Activated CD4-positive, alpha-beta T cell treated with anti-CD3 and anti-CD28 coated beads for 24 hours (primary cell): ENCODE measurements around the gene TNNI2.

Source experiments
- DNase-seq, 2 donors: peaks; one replicate each; pipeline ENCODE4 v3.0.0-alpha.2; 2020; ENCODE audit warnings: low read depth in 2 of 2

The TNNI2 gene

DNA sequence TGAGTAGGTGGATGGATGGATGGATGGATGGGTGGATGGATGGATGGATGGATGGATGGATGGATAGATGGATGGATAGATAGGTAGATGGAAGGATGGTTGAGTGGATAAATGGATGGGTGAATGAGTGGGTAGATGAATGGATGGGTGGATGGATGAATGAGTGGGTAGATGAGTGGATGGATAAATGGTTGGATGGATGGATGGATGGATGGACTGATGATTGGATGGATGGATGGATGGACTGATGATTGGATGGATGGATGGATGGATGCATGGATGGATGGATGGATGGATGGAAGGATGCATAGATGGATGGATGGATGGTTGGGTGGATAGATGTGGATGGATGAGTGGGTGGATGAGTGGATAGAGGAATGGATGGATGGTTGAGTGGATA is 17.2 kb upstream of the TNNI2 start:
- no peak for DNase-seq

DNA sequence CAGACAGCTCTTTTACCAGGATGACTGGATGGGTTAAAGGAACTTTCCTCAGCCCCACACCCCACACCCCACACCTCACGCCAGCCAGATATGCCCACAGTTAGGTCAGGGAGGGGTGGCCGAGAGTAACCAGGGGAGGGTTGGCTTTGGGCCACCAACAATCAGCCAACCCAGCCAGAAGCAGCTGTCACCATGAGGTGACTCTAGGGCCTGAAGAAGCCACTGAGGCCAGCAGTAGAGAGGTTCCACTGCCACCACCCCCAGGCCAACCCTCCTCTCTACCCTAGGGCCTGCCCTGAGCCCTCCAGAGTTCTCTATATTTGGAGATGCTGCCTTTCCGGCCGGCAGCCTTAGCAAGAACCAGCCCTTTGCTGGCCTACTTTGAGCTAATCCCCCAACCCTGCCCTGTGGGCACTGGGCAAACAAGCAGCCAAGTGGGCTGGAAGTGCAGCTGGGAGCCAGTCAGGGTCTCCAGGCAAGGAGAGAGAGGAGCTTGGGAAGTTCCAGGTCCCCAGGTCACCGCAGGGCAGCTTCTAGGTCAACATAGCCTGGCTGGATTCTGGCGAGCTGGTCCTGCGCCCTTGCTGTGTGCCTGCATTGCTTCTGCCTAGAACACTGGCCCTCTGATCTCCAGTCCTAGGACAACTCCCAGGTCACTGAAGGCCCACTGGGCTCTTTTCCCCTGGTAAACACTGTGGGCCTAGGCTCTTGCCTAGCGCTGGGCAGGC is 16.0 kb upstream of the TNNI2 start:
- no peak for DNase-seq

DNA sequence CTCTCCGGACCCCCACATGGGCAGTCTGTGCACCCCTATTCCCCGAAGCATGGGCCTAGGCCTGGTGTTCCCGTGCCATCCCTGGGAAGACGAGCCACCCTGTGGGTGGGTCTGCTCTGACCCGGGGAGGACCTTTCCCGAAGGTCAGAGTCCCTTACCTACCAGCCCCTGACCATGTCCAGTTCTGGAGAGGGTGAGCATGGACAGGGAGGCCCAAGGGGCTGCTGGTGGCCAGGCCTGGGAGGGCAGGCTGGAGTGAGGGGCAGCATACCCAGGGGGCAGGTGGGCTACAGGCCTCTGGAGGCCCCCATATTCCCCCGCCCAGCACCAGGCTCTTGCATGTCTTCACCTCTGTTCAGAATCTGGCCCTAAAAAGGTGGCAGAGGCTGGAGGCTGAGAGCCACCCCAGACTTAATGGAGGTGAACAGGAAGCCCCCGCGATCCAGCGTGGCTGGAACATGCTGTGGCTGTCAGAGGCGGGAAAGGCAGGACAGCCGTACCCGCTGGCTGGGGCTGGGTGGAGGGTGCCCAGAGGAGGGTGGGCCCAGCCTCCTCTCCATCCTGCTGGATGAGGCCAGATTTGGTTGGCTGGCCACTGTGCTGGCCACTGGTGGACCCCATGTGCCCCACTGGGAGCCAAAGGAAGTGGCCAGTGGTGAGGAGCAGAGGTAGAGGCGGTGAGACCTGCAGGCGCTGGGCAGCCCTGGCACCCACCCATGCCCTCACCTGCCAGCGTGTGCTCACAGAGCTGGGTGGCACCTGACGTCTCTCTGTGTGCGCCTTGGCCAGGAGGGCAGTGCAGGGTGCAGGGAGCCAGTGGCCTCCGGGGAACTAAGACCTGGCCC is 15.2 kb upstream of the TNNI2 start:
- DNase-seq, result no peak

DNA sequence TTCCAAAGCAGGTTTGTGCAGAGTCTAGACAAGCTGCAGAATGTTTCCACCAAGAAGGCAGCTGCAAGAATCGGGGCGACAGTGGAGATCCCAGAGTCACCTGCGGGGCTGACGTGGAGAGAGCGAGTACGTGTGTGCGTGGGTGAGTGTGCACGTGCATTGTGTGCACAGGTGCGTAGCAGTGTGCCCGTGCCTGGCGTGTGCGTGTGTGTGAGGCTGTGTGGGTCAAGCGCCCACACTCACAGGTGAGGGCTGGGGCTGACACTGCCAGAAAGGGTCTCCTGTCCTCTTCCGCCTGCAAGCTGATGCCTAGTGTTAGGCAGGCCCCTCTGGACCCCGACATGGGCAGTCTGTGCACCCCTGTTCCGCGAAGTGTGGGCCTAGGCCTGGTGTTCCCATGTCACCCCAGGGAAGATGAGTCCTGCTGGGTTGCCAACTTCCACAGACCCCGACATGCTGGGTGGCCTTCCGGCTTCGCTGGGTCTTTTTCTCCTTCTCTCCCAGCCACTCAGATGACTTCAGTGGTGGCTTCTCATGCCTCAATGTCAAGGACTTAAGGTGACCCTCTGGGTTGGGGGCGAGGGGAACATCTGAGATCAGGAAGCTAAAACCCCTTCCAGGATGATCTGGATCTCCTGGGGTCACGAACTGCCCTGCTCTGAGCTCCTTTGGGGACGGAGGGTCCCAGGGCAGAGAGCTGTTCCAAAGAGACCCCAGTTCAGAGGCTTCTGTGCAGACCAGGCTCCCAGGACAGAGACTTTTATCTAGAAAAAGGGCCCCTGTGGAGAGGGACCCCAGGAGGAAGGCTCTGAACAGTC is 14.4 kb upstream of the TNNI2 start:
- no peak for DNase-seq

DNA sequence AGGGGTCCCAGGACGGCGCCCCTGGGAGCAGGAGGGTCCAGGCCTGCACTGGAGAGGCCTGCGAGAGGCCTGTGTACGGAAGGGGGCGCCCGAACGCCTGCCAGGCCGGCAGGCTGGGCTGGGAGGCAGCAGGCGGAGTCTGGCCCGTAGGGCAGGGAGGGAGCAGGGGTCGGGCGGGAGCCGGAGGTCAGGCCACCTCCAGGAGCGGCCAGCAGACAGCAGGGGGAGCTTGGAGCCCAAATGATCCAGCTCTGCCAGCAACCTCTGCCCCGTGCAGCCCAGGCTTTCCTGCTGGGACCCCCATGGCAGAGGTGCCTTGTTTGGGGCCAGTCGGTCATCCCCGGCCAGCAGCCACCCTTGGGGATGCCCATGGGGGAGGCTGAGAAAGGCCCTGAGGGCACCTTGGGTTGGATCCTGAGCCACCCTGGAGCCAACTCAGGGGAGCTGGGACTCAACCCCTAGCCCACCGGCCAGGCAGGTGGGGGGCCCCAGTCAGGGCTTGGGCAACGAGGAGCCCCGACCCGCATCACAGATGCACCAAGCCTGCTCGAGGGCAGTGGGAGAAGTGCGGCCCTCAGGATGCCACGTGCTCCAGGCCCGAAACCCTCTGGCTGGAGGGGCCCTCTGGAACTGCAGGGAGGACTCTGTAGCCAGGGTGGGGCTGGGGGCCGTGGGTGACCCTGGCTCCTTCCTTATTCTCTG is 13.6 kb upstream of the TNNI2 start:
- DNase-seq, result no peak

DNA sequence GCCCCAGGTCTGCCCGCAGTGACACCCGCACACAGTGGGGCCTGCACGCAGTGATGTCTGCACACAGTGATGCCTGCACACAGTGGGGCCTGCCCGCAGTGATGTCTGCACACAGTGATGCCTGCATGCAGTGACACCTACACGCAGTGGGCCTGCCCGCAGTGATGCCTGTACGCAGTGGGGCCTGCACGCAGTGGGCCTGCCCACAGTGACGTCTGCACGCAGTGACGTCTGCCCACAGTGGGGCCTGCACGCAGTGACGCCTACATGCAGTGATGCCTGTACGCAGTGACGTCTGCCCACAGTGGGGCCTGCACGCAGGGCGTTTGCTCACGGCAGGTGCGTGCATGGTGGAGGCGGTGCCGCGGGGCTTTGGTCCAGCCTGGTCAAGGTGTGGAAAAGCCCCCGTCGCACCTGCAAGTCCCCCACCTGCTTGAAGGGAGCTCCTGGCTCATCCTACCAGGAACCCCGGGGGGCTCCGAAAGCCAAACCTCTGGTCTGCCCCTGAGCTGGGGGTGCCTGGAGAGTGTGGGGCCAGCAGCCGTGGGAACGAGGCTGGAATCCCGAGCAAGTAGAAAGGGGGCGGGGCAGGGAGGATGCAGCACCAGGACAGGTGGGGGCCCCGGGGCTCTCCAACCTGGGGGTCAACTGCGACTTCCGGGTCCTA is 12.9 kb upstream of the TNNI2 start:
- no peak for DNase-seq

DNA sequence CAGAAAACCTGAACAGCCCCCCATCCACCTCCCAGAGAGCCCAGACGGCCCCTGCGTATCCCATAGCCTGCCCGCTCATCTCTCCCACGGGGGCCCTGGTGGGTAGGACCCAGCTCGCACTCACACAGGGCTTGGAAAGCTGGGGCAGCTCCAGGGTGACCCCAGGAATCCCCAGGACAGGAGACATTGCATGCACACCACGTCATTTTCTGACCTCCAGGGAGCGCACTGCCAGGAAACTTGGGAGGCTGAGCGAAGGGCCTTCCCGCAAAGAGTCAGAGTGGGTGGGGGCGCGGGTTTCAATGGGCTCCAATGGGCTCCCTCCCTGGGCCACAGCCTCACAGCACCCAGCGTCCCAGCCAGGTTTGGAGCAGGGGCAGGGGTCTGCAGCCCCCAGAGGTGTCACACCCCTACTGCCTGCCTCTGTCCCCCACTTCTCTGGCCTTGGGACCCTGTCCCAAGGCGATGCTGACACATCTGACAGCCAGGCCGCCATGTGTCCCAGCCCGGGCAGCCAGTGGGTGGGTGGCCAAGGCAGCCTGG is 12.2 kb upstream of the TNNI2 start:
- DNase-seq, result no peak

DNA sequence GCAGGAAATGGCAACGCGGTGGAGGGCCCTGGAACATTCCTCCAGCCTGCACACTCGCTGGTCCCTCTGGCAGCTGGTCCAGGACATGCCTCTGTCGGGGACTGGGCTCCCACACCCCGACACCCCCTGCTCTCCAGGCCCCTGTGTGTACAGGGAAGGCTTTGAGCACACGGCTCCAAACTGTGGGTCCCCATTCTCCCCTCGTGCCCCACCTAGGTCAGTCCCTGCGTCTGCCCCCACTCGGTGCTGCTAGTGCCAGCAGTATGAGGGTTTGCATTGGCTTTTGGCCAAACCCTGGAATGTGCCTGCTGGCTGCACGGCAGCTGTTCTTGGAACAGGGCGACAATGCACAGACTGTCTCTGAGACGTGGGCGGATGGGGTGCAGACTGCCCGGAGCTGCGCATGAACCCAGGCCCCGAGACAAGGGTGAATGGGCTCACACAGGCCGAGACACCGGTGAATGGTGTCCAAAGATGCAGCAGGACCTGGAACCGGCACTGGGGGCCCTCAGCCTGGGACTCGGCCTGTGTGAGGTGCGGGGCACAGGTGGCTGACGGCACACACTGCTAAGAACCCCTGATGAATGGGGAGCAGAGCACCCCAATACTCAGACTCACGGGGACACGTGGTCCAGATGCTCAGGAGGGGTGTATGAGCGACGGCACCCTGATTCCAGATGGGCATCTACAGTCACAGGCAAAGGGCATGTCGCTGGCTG is 11.5 kb upstream of the TNNI2 start:
- no peak for DNase-seq

DNA sequence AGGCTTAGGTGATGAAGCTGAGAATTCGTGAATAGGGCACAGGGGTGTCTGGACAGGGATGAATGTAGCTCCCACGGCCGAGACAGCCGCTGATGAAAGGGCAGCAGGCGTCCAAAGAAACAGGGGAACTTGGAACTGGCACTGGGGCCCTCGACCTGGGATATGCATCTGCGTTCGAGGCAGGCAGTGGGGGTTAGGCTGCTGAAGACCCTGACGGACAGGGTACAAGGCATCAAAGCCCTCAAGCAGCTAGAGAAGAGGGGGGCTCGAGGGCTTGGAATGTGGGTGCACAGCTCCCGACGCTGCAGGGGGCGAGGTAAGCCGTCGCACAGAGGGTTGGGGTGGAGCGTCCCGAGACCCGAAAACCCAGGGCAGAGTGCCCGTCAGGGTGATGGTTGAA is 10.8 kb upstream of the TNNI2 start:
- DNase-seq, result no peak

DNA sequence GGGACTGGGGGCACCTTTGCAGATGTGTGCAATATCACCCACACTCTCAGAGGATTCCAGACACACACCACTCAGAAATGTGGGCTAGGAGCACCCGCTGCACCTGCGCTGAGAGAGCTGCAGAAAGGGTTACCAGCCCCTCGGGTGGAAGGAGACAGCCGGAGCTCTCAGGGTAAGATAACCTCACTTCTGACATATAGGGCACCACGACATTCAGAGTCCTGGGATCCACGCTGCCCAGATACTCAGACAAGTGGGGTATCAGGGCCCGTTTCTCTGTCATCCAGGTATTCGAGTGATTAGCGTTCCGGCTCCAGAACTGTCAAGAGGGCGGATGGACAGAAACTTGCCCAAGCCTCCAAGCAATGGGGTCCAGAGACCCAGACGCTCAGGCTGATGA is 10.2 kb upstream of the TNNI2 start:
- no peak for DNase-seq

DNA sequence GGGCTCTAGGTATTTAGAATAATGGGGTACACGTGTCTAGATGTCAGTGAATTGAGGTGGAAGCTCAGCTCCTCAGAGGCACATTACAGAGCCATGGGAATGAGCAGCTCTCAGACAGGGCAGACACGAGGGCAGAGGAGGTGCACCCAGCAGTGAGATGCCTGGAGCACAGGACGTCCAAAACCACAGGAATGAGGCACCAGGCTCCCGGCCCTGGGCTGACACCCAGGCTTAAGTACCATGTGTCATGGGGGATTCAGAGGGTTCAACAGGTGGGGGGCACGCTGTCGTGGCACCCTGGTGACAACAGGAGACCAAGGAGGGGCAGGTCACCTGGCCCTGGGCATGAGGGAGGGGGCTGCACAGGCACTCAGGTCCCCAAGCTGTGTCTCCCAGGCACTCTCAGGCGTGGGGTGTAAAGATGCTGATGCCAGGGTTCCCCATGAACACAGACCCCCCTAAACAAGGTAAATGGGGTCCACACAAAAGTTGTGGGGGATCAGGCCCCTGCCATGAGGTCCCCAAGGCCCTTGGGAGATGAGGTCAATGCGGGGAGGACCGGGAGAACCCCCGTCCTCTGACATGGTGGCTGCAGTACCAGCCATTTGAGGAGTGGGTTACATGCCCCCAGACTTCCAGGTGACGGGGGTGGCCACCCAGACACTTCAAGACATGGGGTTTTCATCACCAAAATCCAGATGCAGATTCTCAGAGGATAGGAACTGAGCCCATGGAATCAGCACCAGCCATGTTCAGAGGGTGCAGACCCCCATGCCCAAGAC is 9.6 kb upstream of the TNNI2 start:
- DNase-seq, result no peak

DNA sequence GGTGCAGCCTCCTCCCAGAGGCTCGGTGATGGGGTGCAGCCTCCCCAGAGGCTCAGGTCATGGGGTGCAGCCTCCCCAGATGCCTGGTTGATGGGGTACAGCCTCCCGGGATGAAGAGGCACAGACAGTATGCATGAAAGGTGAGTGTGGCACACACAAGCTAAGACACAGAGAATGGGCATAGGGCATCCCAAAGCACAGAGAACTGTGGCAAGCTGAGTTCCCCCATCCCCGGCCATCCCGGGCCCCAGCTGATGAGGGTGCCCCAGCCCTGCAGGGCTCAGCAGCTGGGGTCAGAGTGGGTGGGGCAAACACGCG is 8.8 kb upstream of the TNNI2 start:
- DNase-seq, result no peak

DNA sequence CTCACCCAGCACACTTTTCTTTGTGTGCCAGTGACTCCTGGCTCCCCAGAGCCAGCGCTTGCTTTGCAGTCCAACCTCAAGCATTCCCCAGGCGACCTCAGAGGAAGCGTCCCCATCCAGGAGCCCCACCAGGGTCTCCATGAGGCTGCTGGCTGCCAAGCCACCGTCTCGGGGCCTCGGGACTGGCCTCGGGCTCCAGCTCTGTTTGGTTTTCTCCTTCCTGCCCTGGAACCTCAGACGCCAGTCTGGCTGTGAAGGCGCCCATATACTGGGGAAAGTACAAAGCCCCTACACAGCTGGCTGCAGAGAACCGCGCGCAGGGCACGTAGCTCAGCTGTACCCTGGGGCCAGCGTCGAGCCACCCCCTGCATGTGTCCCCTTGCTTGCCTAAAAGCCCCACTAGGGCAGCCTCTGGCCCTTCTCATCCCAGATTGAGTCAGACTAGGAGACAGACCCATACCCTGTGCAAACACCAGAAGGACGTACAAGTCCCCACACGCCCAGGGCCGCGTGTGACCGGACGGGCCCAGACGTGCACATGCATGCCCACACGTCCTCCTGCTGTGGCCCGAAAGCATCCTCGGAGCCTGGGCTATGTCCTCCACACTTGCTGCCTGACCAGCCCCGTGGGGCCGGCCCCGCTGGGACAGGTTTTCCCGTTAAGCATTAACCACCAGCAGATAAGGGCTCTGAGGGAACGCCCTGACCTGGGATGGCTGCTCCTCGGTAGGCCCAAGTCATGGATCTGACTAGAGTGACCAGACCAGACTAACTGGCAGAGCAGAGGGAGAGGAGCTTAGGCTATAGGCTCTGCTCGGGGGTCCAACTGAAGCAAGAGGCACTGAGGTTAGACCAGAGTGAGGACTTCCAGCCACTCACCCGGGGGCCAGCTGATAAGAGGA is 8.2 kb upstream of the TNNI2 start:
- no peak for DNase-seq

DNA sequence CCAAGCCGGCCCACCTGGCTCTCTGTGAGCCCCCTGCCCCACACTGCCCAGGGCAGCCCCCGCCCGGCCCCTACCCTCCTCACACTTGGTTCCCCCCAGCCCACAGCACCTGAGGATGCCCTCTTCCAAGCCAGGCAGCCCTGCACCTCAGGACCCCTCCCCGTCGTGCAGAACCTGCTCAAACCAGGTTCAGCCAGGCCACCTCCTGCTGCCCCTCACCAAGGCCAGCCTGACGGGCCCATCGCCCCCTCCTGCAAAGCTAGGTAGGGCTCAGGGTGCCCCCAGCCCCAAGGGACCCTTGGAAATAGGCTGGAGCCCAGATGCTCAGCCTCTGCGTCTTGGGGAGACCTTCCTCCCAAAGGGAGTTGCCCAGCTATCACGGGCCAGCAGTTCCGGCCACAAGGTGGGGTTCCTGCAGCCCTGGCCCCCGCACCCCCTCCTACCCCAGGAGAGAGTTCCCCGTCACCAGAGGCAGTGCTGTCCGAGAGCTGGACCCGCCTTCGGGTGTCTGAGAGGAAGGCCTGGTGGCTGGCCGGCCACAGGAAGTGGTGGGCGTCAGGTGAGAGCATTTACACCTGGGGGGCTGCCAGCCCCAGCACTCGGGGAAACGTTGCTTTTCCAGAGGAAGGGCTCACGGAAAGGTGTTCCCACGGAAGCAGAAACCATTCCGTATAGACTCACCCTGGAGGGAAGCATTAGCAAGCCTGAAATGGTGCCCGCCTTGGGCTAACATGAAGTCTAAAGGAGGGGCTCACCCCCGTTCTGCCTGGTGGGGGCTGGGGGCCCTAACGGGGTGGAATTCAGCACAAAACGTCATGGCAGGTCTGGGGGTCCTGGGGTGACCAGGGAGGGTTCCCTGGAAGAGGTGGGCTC is 7.2 kb upstream of the TNNI2 start:
- DNase-seq, result no peak

DNA sequence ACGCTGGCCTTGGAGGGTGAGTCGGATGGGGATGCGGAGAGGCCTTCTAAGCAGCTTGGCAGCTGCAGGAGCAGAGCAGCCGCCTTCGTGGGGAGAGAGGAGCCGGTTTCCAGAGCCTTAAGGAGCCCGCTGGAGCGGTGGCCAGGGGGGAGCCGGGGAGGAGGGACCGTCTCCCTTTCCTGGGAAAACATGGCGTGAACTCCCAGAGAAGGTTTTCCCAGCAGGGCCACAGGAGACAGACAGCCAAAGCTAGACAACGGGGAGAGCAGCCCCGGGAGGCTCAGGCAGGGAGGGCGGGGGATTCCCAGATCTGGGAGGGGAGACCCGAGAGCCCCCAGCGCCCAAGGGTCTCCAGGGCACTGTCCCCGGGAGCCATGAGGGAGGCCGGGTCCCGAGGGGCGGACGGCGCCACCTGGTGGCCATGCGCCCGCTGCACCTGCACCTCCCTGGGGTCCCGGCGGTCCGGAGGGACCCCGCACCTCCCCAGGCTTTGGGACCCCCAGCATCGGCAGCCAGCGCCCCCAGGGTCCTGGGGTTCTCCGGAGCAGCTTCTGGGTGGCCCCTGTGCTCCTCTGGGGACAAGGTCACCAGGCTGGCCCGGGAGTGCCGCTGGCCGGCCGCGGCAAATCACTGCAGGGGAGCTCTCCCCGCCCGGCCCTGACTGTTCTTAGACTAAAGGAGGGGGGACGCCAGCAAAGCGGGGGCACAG is 6.4 kb upstream of the TNNI2 start:
- peak; percentile 55 to 58 for DNase-seq

DNA sequence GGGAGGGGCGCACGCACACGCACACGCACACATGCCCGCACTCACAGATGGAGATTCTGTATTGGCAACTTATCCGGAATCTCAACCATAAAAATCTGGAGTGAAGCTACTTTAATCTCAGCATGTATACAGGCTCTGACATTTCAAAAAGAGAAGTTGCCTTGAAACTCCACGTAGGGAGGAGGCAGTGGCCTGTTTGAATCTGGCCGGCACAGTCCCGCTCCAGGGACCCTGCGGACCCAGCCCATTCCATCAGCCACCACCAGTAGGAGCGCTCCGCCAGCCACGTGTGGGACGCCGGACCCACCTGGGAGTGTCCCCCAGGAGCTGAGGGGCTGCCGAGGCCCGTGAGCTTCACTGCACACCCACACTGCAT is 5.9 kb upstream of the TNNI2 start:
- no peak for DNase-seq

DNA sequence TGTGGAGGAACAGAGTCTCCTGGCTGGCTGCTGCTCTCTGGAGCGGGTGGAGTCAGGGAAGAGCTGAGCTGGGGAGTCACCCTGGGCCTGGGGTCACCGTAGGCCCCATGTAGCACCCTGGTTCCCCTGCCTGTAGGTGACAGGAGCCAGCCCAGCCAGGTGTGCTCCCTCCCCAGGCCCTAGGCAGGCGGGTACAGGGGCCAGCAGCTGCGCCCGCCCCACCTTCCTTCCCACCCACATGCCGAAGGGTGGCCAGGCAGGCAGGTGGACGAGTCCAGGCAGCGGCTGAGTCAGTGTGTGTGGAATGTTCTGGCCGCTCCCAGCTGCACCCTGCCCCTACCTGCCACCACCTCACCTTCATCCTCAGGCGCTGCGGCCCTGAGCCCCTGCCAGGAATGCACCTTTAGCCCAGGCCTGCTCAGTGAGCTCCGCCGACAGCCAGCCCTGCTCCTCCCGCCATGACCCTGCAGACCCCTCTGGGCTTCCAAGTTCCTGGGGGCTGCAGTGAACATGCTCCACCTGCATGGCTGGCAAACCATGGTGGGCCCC is 4.6 kb upstream of the TNNI2 start:
- DNase-seq, result no peak
